Caco-2 (cell line): ENCODE data around the gene RASSF10. TPM values are rescaled to one million over a fixed set of nuclear protein-coding genes. Genes with fewer than 3 reads are reported as not detected.

ENCODE experiments used
- BruUV-seq: library from RNA; stranded (reverse); fragments of 400-500 nt; replicated peaks from 2 replicates; lab custom pipeline; 2021; lab: Mats Ljungman, UMichigan
- CTCF ChIA-PET: fragments of 300-600 bp; sonication (Branson Sonifier 250); formaldehyde crosslinking; loops from one replicate; lab custom pipeline; 2022; ENCODE audit warnings: antibody characterized with exemption; lab: Charles Lee
- POLR2A ChIA-PET: fragments of 300-600 bp; sonication (Branson Sonifier 250); formaldehyde crosslinking; loops from one replicate; lab custom pipeline; 2022; ENCODE audit warnings: antibody characterized with exemption; lab: Charles Lee
- DNase-seq, 2 experiments: peaks; one replicate each; pipeline versions ENCODE4 v3.0.0 to v3.0.0-alpha.2; 2020 to 2022
- H3K27me3 ChIP-seq: replicated peaks from 2 replicates; pipeline ENCODE4 v1.6.0; 2011; ENCODE audit warnings: low read length; ENCODE audit not compliant: control insufficient read depth, insufficient read depth
- H3K36me3 ChIP-seq: 2 replicates; pipeline ENCODE4 v1.5.1; 2011; ENCODE audit warnings: low read length; ENCODE audit not compliant: control insufficient read depth, insufficient read depth
- H3K4me1 ChIP-seq: fragments of 250-450 bp; sonication (Bioruptor Pico); 2 replicates; pipeline ENCODE4 v1.5.1; 2020; ENCODE audit warnings: mild to moderate bottlenecking
- H3K4me3 ChIP-seq: 2 replicates; pipeline ENCODE4 v1.5.1; 2011; ENCODE audit warnings: low read depth, mild to moderate bottlenecking, control low read depth, low read length
- H3K9me3 ChIP-seq: fragments of 250-450 bp; sonication (Bioruptor Pico); 2 replicates; pipeline ENCODE4 v1.5.1; 2020; ENCODE audit warnings: mild to moderate bottlenecking, moderate library complexity
- H3K27ac Mint-ChIP-seq: one replicate; pipeline ENCODE4 v1.8.0; 2022; ENCODE audit warnings: mixed read lengths; ENCODE audit not compliant: unreplicated experiment
- H3K27me3 Mint-ChIP-seq: one replicate; pipeline ENCODE4 v1.8.0; 2022; ENCODE audit warnings: mixed read lengths; ENCODE audit not compliant: insufficient read depth, unreplicated experiment
- H3K36me3 Mint-ChIP-seq: one replicate; pipeline ENCODE4 v1.8.0; 2022; ENCODE audit warnings: mild to moderate bottlenecking, mixed read lengths; ENCODE audit not compliant: insufficient read depth, unreplicated experiment
- H3K4me1 Mint-ChIP-seq: one replicate; pipeline ENCODE4 v1.8.0; 2022; ENCODE audit warnings: low read depth, mixed read lengths; ENCODE audit not compliant: unreplicated experiment
- H3K4me3 Mint-ChIP-seq: one replicate; pipeline ENCODE4 v1.8.0; 2022; ENCODE audit warnings: mild to moderate bottlenecking, moderate library complexity, mixed read lengths; ENCODE audit not compliant: unreplicated experiment
- H3K9me3 Mint-ChIP-seq: one replicate; pipeline ENCODE4 v1.8.0; 2022; ENCODE audit warnings: mixed read lengths; ENCODE audit not compliant: unreplicated experiment
- CTCF ChIP-seq, 2 experiments: fragments of 200-600 bp in 1 of 2; IDR thresholded peaks; 1 replicate in 1 of 2; 2 replicates in 1 of 2; pipeline versions ENCODE4 v1.5.1 to v1.8.0; 2011 to 2022; ENCODE audit warnings: antibody characterized with exemption in 1 of 2, control low read depth in 1 of 2, inconsistent platforms in 1 of 2, low read depth in 1 of 2, low read length in 1 of 2, mild to moderate bottlenecking in 1 of 2, moderate library complexity in 1 of 2; ENCODE audit not compliant: insufficient read depth in 1 of 2, severe bottlenecking in 1 of 2, unreplicated experiment in 1 of 2
- intact Hi-C: fragments of 100-400 bp; cut with micrococcal nuclease; formaldehyde crosslinking; loops from one replicate; pipeline ENCODE4 v1.10.0; 2022; ENCODE audit not compliant: unreplicated experiment
- total RNA-seq: library from RNA; stranded (reverse); gene quantifications from 2 replicates; pipeline ENCODE4 v1.2.3, GENCODE V29; 2022

RASSF10 gene
- total RNA-seq, 1 experiment from 2014 or later = 0.91 TPM

GRCh38 chr11:12979928-12980689, 29.0 kb upstream of the RASSF10 start:
- intact Hi-C loops = no loop called here
- Mint-ChIP-seq H3K9me3 (no peaks in the 10 kb centered on the region), H3K27ac (no peak overlapping the region), H3K27me3 (peaks cover 4% of the 10 kb centered on the region), H3K36me3 (no peaks in the 10 kb centered on the region), H3K4me3 (no peak overlapping the region), H3K4me1 (no peaks in the 10 kb centered on the region)
- no TSS peak for BruUV-seq
- ChIA-PET CTCF (interaction anchor here (0.6 to 2.0 kb wide), 2 partner anchors 16 to 66 kb away, joined by 6 to 9 read pairs; no protein-coding TSS in a partner anchor), POLR2A (no interaction called here)
- Histone ChIP-seq H3K4me1 (no peaks in the 10 kb centered on the region), H3K36me3 (no peaks in the 10 kb centered on the region), H3K27me3 (no peaks in the 10 kb centered on the region), H3K9me3 (no peaks in the 10 kb centered on the region), H3K4me3 (no peak overlapping the region)
- no peak for TF ChIP-seq CTCF (IDR thresholded peaks at IDR 0.05; ENCODE audit: insufficient read depth in 1 of 2, low read depth in 1 of 2, low read length in 1 of 2, severe bottlenecking in 1 of 2, unreplicated experiment in 1 of 2)
- DNase-seq = no peak

GRCh38 chr11:12981676-12982522, 27.2 kb upstream of the RASSF10 start:
- no peaks in the 10 kb centered on the region for H3K9me3 ChIP-seq
- no peak overlapping the region for H3K4me3 Mint-ChIP-seq
- peak in 1 of 2 experiments; percentile 11 for TF ChIP-seq CTCF (IDR thresholded peaks at IDR 0.05; ENCODE audit: insufficient read depth in 1 of 2, low read depth in 1 of 2, low read length in 1 of 2, severe bottlenecking in 1 of 2, unreplicated experiment in 1 of 2)
- H3K36me3 Mint-ChIP-seq = no peaks in the 10 kb centered on the region
- CTCF ChIA-PET = interaction anchor here (0.8 to 2.0 kb wide), 2 partner anchors 9 to 18 kb away, joined by 4 to 6 read pairs; no protein-coding TSS in a partner anchor
- no TSS peak for BruUV-seq
- H3K4me1 Mint-ChIP-seq = no peaks in the 10 kb centered on the region
- H3K4me1 ChIP-seq = no peaks in the 10 kb centered on the region
- intact Hi-C loops = no loop called here
- no peaks in the 10 kb centered on the region for H3K9me3 Mint-ChIP-seq
- POLR2A ChIA-PET = no interaction called here
- peaks cover 8% of the 10 kb centered on the region for H3K27me3 Mint-ChIP-seq
- DNase-seq = no peak
- no peak overlapping the region for H3K4me3 ChIP-seq
- H3K27me3 ChIP-seq = no peaks in the 10 kb centered on the region
- H3K36me3 ChIP-seq = no peaks in the 10 kb centered on the region
- H3K27ac Mint-ChIP-seq = no peak overlapping the region

GRCh38 chr11:12983336-12983735, 25.8 kb upstream of the RASSF10 start:
- H3K27ac Mint-ChIP-seq = no peak overlapping the region
- intact Hi-C loops = no loop called here
- POLR2A ChIA-PET = no interaction called here

More at GRCh38 chr11:12983336-12983735, 25.8 kb upstream of the RASSF10 start:
- no peaks in the 10 kb centered on the region for H3K4me1 Mint-ChIP-seq
- Histone ChIP-seq H3K4me1 (no peaks in the 10 kb centered on the region), H3K36me3 (no peaks in the 10 kb centered on the region), H3K27me3 (no peaks in the 10 kb centered on the region), H3K9me3 (no peaks in the 10 kb centered on the region), H3K4me3 (no peak overlapping the region)
- no peak overlapping the region for H3K4me3 Mint-ChIP-seq
- no peaks in the 10 kb centered on the region for H3K36me3 Mint-ChIP-seq
- CTCF ChIA-PET = interaction anchor here (0.7 kb wide), 1 partner anchor 79 kb away, joined by 5 read pairs; no protein-coding TSS in a partner anchor
- DNase-seq = no peak
- no TSS peak for BruUV-seq
- TF ChIP-seq CTCF (IDR thresholded peaks at IDR 0.05; ENCODE audit: insufficient read depth in 1 of 2, low read depth in 1 of 2, low read length in 1 of 2, severe bottlenecking in 1 of 2, unreplicated experiment in 1 of 2) = no peak
- H3K9me3 Mint-ChIP-seq = no peaks in the 10 kb centered on the region
- H3K27me3 Mint-ChIP-seq = peaks cover 8% of the 10 kb centered on the region
